Kidney epithelial cell (primary cell): ENCODE results near the gene RAP1GDS1. TPM values are rescaled to one million over a fixed set of nuclear protein-coding genes. Genes with fewer than 3 reads are reported as not detected.

Source experiments
- DNase-seq: peaks from one replicate; pipeline ENCODE4 v3.0.0-alpha.2; 2010; ENCODE audit warnings: low read depth
- H3K27me3 ChIP-seq: 2 replicates; pipeline ENCODE4 v1.6.0; 2011; ENCODE audit warnings: low read length; ENCODE audit not compliant: control insufficient read depth, insufficient read depth
- H3K36me3 ChIP-seq: 2 replicates; pipeline ENCODE4 v1.5.1; 2011; ENCODE audit warnings: low read length; ENCODE audit not compliant: control insufficient read depth, insufficient read depth
- H3K4me3 ChIP-seq: 2 replicates; pipeline ENCODE4 v1.5.1; 2011; ENCODE audit warnings: low read depth, mild to moderate bottlenecking, control low read depth, low read length
- total RNA-seq: library from RNA; depleted of rRNA; stranded (reverse); fragments of >200 nt; gene quantifications from 2 replicates; pipeline ENCODE4 v1.2.3, GENCODE V29; 2015
- TF ChIP-seq, protein P1 (sequence below): IDR thresholded peaks from 2 replicates; pipeline ENCODE4 v1.5.1; 2011; ENCODE audit warnings: mild to moderate bottlenecking, moderate library complexity, low read length, control low read depth, inconsistent platforms; ENCODE audit not compliant: insufficient read depth, poor library complexity, severe bottlenecking

The RAP1GDS1 gene
- total RNA-seq, 1 donor from 2014 or later: 53.3 TPM

DNA sequence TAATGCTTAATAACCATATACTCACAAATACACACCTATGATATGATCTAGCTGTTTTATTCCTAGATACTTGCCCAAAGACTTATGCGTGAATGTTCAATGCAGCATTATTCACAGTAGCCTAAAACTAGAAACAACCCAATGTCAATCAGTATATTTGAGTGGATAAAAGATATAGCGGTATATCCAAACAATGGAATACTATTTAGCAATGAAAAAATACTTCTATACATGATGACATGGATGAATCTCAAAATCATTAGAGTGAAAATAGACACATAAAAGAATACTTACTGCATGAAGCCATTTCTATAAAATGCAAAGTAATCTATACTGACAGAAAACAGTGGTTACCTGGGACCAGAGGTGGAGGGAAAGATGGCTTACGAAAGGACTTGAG lies 108.1 kb downstream of the RAP1GDS1 start:
- no peaks in the 10 kb centered on the region for H3K27me3 ChIP-seq
- no peak for DNase-seq
- H3K36me3 ChIP-seq: no peaks in the 10 kb centered on the region
- TF ChIP-seq, protein P1, sequence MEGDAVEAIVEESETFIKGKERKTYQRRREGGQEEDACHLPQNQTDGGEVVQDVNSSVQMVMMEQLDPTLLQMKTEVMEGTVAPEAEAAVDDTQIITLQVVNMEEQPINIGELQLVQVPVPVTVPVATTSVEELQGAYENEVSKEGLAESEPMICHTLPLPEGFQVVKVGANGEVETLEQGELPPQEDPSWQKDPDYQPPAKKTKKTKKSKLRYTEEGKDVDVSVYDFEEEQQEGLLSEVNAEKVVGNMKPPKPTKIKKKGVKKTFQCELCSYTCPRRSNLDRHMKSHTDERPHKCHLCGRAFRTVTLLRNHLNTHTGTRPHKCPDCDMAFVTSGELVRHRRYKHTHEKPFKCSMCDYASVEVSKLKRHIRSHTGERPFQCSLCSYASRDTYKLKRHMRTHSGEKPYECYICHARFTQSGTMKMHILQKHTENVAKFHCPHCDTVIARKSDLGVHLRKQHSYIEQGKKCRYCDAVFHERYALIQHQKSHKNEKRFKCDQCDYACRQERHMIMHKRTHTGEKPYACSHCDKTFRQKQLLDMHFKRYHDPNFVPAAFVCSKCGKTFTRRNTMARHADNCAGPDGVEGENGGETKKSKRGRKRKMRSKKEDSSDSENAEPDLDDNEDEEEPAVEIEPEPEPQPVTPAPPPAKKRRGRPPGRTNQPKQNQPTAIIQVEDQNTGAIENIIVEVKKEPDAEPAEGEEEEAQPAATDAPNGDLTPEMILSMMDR: no peak
- no peak overlapping the region for H3K4me3 ChIP-seq

GRCh38 chr4:98374643-98375042 lies 113.5 kb downstream of the RAP1GDS1 start:
- TF ChIP-seq, protein P1: no peak
- no peak overlapping the region for H3K4me3 ChIP-seq
- H3K36me3 ChIP-seq: no peaks in the 10 kb centered on the region
- H3K27me3 ChIP-seq: no peaks in the 10 kb centered on the region
- DNase-seq: no peak

- Histone ChIP-seq H3K27me3 (no peaks in the 10 kb centered on the region), H3K4me3 (no peak overlapping the region), H3K36me3 (no peaks in the 10 kb centered on the region)
- TF ChIP-seq, protein P1: no peak
- no peak for DNase-seq
These were observed 116.4 kb downstream of the RAP1GDS1 start for GRCh38 chr4:98377559-98377958.

DNA sequence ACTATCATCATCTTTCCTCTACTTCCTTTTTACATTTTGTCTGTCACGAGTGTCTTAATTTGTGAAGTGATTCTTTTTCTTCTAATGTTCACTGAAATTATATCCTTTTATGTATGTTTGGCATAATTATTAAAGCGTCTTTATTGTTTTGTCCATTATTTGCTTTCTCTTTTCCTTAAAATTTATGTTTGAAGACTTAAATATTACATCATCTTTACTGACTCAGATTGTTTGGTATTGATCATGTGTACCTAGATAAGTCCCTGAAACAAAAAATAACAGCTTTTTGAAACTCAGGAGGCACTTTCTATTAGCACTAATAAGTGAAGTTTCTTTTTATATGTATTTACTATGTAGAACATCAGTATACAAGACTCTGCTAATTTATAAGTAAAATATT lies 120.1 kb downstream of the RAP1GDS1 start:
- no peak for DNase-seq
- H3K27me3 ChIP-seq: no peaks in the 10 kb centered on the region
- H3K36me3 ChIP-seq: no peaks in the 10 kb centered on the region
- TF ChIP-seq, protein P1: no peak
- H3K4me3 ChIP-seq: no peak overlapping the region

- H3K27me3 ChIP-seq: no peaks in the 10 kb centered on the region
- TF ChIP-seq, protein P1: no peak
- no peaks in the 10 kb centered on the region for H3K36me3 ChIP-seq
- DNase-seq: no peak
- no peak overlapping the region for H3K4me3 ChIP-seq
These were observed 122.4 kb downstream of the RAP1GDS1 start for GRCh38 chr4:98383431-98384106.

- Histone ChIP-seq H3K27me3 (no peaks in the 10 kb centered on the region), H3K4me3 (no peak overlapping the region), H3K36me3 (no peaks in the 10 kb centered on the region)
- DNase-seq: no peak
- TF ChIP-seq, protein P1: no peak
These were observed 124.6 kb downstream of the RAP1GDS1 start for GRCh38 chr4:98385831-98386230.
